ENCODE data around the gene FOXD4L3.
"Not testable (repeated sequence)": the region's sequence is repeated elsewhere in the genome, so short reads cannot be mapped to it uniquely, and the experiment has no call there.

FOXD4L3 gene

DNA sequence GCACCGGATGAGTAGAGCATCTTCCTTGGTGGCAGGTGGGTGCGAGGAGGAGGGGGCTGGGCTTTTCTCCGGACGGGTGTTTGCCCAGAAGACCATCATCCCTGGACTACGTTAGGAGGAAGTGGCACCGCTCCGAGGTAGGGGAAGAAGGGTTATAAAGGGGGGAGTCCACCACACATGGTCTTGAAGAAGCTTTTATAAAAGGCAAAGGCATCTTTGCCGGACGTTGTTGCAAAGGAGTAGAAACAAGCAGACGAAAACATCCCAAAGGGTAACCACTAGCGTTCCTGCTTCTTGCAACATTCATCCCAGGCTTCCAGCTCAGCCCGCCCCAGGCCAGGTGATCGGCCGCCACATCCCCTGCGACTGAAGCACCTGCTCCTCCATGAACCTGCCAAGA, at the start of gene FOXD4L3:
TSS of gene FOXD4L3 (plus strand) at position 301 of the 400 bp plus-strand sequence. CDS start at position 386, 85 bp downstream.
- DNase-seq, result not testable (repeated sequence)

DNA sequence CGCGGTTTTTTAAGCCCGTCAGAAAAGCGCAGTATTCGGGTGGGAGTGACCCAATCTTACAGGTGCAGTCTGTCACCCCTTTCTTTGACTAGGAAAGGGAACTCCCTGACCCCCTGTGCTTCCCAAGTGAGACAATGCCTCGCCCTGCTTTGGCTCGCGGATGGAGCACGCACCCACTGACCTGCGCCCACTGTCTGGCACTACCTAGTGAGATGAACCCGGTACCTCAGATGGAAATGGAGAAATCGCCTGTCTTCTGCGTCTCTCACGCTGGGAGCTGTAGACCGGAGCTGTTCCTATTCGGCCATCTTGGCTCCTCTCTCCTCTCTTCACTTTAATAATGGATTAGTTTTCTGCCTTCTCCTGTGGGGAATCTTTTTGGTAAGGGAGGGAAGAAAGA, 21.6 kb upstream of the FOXD4L3 start:
- DNase-seq, result not testable (repeated sequence)

DNA sequence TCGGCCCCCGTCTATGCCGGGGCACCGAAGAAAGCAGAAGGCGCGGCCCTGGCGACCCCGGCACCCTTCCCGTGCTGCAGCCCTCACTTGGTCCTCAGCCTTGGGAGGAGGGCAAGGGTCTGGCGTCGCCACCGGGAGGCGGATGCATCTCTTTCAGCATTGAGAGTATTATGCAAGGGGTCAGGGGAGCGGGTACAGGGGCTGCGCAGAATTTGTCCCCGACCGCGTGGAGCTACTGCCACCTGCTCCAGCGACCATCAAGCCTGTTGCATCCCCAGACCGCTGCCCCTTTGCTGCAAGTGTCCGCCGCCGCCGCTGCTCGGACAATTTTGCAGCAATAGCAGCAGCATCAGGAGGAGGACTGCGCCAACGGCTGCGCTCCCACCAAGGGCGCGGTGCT, 1.1 kb downstream of the FOXD4L3 start:
- DNase-seq, result not testable (repeated sequence)

DNA sequence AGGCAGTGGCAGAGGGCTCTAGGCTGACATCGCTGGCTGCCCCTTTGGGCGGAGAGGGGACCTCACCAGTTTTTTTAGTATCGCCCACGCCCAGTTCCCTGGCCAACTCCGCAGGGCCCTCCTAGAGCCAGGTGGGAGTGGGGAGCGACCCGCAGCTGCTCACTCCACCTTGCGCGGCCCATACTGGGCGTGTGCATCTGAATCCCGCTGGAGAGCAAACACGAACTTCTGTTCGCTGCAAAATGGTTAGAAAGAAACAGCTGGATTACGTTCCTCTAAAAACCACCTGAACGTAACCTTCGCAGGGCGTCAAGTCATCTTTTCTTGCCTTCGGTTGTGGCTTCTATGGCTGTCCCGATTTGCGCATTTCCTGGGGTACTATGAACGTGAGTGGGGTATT, 1.5 kb downstream of the FOXD4L3 start:
- DNase-seq, result not testable (repeated sequence)

DNA sequence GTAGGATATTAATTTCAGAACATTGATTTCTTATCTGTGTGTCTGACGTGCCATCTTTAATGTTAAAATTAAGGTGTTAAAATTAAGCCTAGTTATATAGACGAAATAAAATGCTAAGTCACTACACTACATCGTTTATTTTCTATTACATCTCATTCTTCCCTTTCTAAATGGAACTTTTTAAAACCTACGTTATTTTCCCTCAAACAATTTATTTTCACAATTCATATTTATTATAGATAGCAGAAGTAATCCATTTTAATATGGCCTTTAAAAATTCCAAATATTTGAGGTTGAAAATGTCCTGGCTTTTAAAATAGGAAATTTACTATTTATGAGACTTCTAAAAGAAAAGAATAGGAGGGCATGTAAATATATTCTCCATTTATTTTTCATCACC, 2.1 kb downstream of the FOXD4L3 start:
- not testable (repeated sequence) for DNase-seq

DNA sequence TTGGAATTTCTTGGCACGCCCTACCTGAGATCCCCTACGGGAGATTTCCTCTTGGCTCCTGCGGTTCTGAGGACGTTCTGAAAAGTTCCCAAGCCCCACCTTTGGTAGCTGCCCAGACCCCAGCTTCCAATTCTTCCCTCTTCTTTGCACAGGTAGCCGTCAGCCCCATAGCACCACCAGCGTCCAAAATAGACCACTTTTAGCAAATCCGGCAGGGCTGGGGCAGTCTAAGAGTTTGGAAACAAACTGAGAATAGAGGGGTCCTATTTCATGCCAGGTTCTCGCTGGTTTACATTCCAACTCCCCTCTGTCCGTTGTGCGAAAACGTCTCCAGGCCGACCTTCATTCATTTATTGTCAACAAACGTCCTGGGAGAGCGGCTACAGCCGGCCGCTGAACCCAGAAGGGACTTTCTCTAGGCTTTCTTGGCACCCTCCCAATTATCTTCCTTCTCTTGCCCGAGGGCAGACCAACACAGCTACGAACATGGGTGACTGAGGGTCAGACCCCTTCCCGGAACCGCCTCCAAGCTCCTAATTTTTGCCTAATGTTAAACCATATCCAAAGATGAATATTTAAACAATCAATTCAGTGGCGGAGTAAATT, 3.1 kb downstream of the FOXD4L3 start:
- not testable (repeated sequence) for DNase-seq

DNA sequence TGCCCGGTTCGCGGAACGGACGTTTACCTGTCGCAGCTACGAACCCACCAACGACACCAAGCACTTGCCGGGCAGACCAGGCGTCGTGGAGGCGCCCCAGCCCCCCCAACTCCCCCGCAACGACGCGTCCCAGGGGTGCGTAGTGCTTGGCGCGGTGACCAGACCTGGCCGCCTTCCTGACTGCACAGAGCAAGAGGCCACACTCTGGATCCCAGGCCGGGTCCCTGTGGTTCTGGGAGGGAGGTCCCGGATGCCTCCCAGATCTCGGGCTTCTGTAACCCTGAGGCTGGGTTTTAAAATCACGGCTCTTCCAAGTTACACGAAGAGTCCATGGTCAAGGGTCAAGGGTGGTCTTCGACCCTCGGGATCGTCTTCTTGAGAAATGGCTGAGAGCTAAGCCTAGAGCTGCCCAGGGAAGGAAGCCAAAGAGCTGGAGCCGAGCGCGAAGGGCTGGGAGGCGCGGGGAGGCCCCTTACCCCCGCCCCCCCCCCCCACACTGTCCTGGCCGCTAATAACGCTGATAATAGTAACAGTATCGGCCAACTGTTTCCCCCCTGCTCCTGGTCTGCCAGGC, 3.8 kb downstream of the FOXD4L3 start:
- DNase-seq, result not testable (repeated sequence)

DNA sequence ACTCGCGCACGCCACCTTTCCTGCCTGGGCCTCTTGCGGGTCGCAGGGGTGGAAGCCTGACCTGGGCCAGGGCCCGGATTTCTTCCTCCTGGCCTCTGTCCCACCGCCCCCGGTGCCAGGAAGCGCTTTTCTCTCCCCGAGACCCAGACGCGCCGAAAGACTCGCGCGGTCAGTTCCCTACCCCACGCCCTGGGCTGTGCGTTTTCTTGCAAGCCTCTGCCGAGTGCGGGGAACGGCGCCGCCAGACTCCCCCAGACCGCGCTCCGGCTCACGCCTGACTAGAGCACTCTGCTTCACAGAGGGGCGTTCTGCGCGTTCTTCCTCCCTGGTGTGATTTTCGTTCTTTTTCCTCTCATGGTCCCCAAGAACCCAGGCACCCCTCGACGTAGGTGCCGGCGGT, 4.5 kb downstream of the FOXD4L3 start:
- DNase-seq, result not testable (repeated sequence)

DNA sequence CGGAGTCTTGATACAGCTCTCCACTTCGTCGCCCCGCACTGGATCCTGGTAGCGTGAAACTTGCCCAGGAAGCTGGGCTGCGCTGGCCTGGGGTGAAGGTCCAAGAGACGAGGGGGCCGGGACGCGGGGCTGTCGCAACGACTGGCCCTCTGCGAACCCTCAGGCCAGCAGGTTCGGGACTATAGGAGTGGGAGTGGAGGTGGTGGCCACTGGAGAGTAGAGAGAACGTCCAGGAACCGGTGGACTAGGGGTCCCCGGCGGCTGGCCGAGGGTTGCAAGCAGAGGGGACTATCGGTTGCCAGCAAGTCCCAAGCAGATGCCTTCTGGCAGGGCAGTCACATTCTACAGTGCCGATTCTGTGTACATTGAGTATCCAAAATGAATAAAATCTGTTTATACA, 5.0 kb downstream of the FOXD4L3 start:
- not testable (repeated sequence) for DNase-seq

DNA sequence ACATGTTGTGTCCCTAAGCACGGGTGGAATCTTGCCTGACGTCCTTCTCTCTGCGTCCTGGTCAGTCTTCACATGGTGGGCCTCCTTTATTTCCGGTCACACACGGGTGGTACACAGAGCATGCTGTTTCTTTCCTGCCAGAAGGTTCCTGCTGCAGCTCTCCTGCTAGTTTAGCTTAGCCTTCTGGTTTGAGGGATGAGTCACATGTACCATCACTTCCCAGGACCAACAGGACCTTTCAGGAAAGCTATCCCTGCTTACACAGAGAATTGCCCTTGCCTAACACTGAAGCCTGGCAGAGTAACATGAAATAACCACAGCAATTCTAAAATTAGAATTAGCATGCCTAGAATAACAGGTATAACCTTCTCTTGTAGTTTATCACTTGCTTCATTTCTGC, 8.5 kb downstream of the FOXD4L3 start:
- DNase-seq, result not testable (repeated sequence)

DNA sequence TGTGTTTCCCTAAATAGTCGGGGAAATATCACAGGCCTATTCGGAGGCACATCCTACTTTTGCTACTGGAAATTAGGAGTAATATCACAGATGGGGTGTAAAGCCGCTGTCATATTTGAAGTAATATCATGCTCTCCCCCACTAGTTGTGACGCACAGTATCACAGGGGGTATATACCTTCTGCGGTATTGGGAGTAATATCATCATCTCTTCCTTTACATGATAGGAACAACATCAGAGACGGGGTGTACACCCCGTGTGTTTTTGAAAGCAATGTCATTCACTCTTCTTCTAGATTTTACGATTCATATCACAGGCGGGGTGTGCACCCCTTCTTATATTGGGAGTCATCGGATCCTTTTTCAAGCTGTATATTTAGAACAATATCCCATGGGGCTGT, 15.5 kb downstream of the FOXD4L3 start:
- not testable (repeated sequence) for DNase-seq

DNA sequence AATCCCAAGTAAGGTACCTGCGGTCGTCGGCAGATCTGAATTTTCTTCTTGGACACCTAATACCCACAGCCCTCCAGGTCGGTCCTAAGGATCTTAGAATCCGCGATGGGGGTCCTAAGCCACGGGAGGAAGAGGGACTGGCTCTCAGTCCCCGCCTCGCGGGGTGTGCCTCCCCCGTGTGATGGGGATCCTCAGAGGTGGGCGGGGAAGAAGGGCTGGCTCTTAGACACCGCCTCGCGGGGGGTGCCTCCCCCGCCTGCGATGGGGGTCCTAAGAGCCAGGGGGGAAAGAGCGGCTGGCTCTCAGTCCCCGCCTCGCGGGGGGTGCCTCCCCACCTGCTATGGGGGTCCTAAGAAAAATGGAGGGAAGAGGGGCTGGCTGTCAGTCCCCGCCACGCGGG, 21.1 kb downstream of the FOXD4L3 start:
- DNase-seq, result not testable (repeated sequence)

DNA sequence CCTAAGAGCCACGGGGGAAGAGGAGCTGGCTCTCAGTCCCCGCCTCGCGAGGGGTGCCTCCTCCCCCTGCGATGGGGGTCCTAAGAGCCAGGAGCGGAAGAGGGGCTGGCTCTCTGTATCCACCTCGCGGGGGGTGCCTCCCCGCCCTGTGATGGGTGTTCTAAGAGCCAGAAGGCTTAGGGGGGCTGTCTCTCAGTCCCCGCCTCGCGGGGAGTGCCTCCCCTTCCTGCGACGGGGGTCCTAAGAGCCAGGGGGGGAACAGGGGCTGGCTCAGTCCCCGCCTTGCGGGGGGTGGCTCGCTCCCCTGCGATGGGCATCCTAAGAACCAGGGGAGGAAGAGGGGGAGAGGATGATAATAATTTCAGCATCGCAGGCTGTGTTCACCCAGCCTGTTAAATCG, 21.9 kb downstream of the FOXD4L3 start:
- not testable (repeated sequence) for DNase-seq

DNA sequence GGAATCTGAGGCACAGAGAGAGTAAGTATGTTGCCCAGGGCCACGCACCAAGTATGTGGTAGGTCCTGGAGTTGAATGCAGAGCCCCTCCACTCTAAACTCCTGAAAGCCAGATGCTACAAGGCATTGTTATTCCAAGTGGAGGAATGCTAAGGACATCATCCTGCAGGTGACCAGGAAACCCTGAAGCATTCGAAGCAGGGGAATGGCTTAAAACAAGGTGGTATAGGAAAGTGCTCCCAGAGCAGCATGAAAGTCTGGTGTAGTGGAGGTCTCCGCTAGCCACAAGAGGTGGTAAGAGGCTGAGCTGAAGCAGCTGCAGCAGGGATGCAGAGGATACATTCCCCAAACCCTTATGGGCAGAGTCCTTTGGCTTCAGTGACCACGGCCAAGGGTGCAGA, 26.4 kb downstream of the FOXD4L3 start:
- not testable (repeated sequence) for DNase-seq

DNA sequence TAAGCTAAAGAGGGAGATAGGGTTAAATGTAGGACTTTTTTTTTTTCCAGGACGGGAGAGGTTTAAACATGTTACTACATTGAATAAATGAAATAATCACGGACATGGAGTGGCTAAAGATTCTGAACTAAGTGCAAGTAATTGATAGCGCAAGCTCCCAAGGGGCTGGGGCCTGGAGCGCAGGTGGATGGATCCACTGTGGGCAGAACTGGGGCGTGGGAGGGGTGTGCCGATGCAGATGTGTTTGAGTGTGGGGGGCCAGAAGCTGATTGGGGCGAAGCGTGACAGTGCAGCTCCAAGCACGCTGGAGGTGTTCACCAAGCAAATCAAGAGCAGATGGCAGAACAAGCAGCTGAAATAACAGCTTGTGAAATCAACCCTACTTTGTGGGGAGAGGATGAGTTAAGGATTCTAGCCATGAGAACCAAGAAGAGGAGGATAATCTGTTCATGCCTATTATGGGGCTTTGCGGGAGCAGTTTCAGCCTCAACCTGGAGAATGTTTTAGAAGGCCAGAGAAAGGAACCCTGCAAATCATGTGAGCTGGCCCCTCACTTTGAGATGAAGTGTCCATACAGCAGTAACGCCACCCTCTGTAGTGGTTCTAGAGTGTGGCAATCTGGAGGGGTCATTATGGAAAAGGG, 28.0 kb downstream of the FOXD4L3 start:
- not testable (repeated sequence) for DNase-seq

DNA sequence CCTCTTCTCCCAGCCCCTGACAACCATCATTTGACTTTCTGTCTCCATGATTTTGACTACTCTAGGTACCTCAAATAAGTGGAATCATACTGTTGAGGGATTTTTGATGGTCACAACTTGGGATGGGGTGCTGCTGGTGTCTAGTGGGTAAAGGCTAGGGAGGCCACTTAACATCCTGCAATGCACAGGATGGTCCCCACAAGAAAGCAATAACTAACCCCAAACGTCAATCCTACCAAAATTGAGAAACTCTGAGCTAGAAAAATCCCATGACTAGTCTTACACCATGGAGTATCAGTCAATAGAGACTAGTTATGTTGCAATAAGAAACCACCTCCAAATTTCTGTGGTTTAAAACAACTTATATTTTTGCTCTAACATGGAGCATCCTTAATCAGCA, 29.5 kb downstream of the FOXD4L3 start:
- DNase-seq, result not testable (repeated sequence)

DNA sequence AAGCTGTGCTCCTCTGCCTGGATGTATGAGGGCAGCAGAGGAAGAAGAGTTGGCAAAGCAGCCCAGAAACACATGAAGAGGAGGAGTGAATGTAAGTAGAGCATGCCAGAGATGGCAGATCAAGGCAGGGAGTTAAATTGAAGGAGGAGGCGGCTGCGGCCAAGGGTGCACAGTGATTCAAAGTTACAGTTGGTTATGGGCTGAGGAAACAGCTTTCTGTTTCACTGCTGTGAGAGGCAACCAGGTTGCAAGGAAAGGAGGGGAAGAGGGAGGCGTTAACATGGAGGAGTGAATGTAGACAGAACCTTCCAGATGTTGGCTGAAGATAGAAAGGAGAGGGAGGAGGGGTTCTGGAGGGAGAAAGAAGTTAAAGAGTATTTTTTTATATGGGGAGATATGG, 33.3 kb downstream of the FOXD4L3 start:
- DNase-seq, result not testable (repeated sequence)

DNA sequence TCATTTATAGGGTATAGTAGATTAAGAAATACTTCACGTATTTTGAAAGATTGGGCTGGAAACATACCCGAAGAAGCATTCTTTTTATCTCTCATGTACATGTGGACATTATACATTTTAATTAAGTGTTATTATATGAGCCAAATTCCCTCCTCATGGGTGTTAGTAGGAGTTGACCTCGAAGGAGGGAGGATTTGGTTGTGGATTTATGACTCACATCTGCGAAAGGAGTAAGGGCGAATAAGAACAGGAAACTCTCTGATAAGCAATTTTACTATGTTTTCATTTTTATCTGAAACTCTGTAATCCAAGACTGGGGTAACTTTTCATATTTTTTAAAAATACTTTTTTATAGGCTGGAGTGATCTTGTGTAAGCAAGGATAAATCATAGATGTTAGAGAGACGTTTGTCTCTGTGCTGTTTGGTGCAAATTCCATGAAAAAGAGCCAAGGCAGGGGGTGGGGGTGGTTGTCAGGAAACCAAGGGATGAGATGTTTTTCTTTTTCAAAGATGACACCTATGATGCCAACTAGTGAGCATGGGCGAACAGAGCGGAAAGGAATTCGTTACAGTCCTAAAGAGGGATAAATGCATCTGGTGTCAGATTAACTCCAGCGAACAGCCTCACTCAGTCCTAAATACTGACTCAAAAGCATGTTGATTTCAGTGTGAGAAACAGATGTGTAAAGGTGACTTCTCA, 34.1 kb downstream of the FOXD4L3 start:
- DNase-seq, result not testable (repeated sequence)

DNA sequence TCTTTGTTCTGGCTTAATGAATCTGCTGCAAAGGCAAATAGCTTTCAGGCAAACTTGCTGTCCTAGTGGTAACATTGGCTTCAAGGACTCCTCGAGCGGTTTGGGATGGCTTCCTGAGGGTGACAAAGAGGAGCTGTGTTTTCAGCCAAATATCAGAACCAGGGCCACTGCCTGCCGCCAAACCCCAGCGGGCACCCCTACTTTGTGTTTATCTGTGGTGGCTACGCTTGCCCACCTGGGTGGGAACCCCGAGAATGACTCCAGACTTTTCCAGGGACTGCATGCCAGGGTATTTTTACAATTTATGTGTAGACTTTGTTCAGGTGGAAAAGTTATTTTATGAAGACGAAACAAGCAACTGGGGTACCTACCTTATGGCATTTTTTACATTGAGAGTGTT, 35.3 kb downstream of the FOXD4L3 start:
- not testable (repeated sequence) for DNase-seq

DNA sequence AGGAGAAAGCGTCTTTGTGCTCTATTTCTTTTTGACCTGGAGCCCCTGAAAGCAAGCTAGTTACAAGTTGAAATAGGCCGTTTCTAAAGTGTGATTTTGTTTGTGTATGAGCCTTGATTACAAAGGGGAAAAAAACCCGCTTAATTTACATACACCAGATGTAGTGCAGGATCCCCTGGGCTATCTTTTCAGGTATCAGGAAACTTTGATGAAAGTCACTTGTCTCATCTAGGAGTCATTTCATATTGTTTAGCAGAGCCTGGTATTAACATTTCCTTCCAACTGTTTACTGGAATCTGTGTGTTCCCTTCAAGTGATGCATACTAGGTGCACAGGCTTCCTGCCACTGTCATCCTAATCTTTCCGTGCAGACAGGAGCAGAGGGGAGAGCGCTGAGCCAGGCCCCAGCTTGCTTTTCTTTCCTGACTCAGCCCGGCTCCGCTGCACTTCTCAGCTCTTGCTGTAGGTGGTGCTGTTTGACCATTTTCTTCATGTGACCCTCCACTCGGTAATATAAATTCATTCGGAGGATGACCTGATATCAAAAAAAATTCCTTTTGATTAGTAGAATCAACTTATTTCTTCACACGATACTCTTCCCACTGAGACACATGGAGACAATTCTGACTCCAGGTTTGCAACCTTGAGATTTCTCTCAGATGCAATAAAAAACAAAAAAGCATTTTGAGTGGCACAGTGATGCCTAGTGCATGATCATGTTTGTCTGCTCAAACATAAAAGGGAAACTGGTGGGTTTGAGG, 39.8 kb downstream of the FOXD4L3 start:
- not testable (repeated sequence) for DNase-seq

DNA sequence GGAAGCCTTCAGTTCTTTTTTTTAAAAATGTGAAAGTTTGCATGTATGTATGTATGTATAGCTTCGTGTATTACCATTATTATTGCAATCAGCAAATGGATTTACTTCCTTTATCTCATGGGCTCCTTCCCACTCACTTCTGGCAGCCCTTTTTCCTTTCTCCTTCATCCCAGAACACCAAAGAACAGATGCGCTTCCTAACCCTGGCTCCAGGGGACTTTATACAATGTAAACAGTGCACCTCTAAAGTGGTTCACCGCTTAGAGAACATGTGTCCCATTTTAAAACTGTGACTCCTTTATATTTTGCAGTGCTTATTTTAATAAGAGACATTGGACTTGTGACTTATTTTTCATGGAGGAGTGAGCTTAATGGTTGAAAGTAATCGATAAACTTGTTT, 40.6 kb downstream of the FOXD4L3 start:
- DNase-seq, result not testable (repeated sequence)

DNA sequence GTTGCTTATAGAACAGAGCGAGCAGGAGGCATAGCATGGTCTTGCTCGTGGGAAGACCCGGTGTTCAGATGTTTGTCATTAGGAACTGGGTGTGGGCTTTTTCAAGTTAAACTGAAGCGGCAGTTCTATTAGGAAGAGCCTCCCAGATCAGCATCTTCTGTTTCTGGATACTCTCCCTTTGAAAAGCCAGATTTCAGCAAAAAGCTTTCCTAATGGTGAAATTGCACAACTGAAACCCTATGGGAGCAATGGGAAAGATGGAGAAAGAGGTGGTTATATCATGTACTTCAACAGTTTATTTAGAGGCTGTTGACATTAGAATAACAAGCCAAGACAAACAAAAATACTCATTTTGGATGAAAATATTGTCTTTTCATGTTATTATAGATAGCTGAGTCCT, 41.3 kb downstream of the FOXD4L3 start:
- DNase-seq, result not testable (repeated sequence)

DNA sequence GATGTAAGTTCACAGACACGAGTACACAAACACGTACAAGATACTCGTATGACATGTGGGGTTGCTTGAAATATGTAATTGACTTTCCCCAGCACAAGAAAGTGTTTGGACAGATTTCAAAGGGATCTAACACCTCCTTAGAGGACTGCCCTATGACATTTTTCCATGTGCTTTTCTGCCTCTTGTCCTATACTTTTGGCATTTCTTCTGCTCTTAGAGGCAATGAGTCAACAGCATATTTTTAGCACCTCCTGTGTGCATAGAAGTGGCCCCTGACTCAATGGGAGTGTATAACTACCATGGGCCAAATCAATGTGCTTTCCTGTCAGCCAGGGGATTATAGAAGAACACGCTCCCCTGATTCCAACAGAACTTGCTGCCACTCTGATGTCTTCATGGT, 49.0 kb downstream of the FOXD4L3 start:
- DNase-seq, result not testable (repeated sequence)

All from CD4-positive, alpha-beta T cell treated with Interleukin-17A for 4 hours (primary cell).